Prostate gland (tissue), 2 donors: ENCODE measurements around the gene KCNJ5. TPM values are rescaled to one million over a fixed set of nuclear protein-coding genes. Genes with fewer than 3 reads are reported as not detected.

Experiments
- DNase-seq: peaks from one replicate; pipeline ENCODE4 v3.0.0-alpha.2; 2019; ENCODE audit warnings: low spot score
- H3K27ac ChIP-seq, 2 donors: fragments of 200-600 bp; sonication (generic); 2 replicates each; pipeline ENCODE4 v1.5.1; 2017 to 2019
- H3K27me3 ChIP-seq: fragments of 200-600 bp; sonication (generic); replicated peaks from 2 replicates; pipeline ENCODE4 v1.5.1; 2019; ENCODE audit not compliant: insufficient read depth
- H3K36me3 ChIP-seq, 2 donors: fragments of 200-600 bp; sonication (generic); 1 replicate in 1 of 2; 2 replicates in 1 of 2; pipeline versions ENCODE4 v1.5.1 to v1.8.1; 2017 to 2019
- H3K4me1 ChIP-seq: fragments of 200-600 bp; sonication (generic); replicated peaks from 2 replicates; pipeline ENCODE4 v1.5.1; 2019
- H3K4me3 ChIP-seq, 2 donors: fragments of 200-600 bp; sonication (generic); 2 replicates each; pipeline ENCODE4 v1.5.1; 2017 to 2019
- H3K9me3 ChIP-seq: fragments of 200-600 bp; sonication (generic); 2 replicates; pipeline ENCODE4 v1.5.1; 2017
- CTCF ChIP-seq, 4 experiments: fragments of 200-600 bp in 2 of 4; fragments of 450-650 bp in 2 of 4; sonication (generic) in 2 of 4; IDR thresholded peaks; 1 replicate in 3 of 4; 2 replicates in 1 of 4; pipeline ENCODE4 v1.5.1; 2016 to 2019; ENCODE audit warnings: antibody characterized with exemption in 4 of 4, mild to moderate bottlenecking in 2 of 4, moderate library complexity in 2 of 4
- POLR2A ChIP-seq: fragments of 450-650 bp; IDR thresholded peaks from one replicate; pipeline ENCODE4 v1.6.1; 2016; ENCODE audit warnings: antibody characterized with exemption, mild to moderate bottlenecking
- POLR2AphosphoS5 ChIP-seq: sonication (generic); formaldehyde crosslinking; IDR thresholded peaks from one replicate; pipeline ENCODE4 v1.6.1; 2017; ENCODE audit warnings: antibody characterized with exemption
- WGBS: methylation state at CpG from one replicate; pipeline ENCODE4 v1.1.5; 2018; 5-methylcytosine and 5-hydroxymethylcytosine counted together
- intact Hi-C: fragments of 100-400 bp; cut with DNase I; formaldehyde crosslinking; loops from one replicate; pipeline ENCODE4 v1.14.2; 2022
- total RNA-seq, 2 donors: library from RNA; depleted of rRNA; stranded (reverse); fragments of >200 nt; gene quantifications; one replicate each; pipeline ENCODE4 v1.1.0, GENCODE V29; 2016

The KCNJ5 gene
- total RNA-seq, 2 donors from 2014 or later = 3.9 to 4.7 TPM

DNA sequence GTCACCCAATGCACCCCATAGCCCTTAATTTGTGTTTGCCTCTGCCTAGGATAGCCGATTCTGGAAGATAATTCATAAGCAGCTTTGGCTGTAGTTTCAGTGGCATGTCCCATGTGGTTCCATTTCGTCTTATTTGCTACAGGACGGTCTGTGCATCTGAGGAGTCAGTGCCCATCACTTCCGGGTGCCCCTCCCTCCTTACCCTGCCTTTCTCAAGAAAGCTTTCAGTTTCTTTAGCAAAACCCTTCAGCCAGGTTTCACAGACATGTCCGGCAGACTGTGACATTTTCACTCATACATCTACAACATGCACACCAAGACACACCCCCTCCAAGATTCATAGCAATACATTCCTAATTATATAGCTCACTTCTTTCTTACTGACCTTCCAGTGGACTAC, 37.2 kb downstream of the KCNJ5 start:
- intact Hi-C loops = no loop called here
- Histone ChIP-seq H3K4me1 (no peaks in the 10 kb centered on the region), H3K36me3 (no peaks in the 10 kb centered on the region), H3K27me3 (no peaks in the 10 kb centered on the region), H3K9me3 (no peaks in the 10 kb centered on the region), H3K4me3 (no peak overlapping the region), H3K27ac (no peak overlapping the region)
- WGBS = 64% methylated on average over 5 of the region's 5 CpGs
- no peak for DNase-seq
- TF ChIP-seq POLR2AphosphoS5 (no peak), CTCF (IDR thresholded peaks at IDR 0.05) (no peak), POLR2A (no peak)

- H3K9me3 ChIP-seq = no peaks in the 10 kb centered on the region
- H3K4me1 ChIP-seq = no peaks in the 10 kb centered on the region
- H3K27me3 ChIP-seq = no peaks in the 10 kb centered on the region
- H3K36me3 ChIP-seq = no peaks in the 10 kb centered on the region
- DNase-seq = no peak
- intact Hi-C loops = no loop called here
- no peak overlapping the region for H3K4me3 ChIP-seq
- 75% methylated on average over 5 of the region's 5 CpGs for WGBS
- TF ChIP-seq POLR2AphosphoS5 = no peak
- TF ChIP-seq CTCF (IDR thresholded peaks at IDR 0.05) = no peak
- no peak for TF ChIP-seq POLR2A
- no peak overlapping the region for H3K27ac ChIP-seq
Observed at GRCh38 chr11:128929468-128929867, 38.3 kb downstream of the KCNJ5 start.

GRCh38 chr11:128929991-128930390, 38.8 kb downstream of the KCNJ5 start:
- Histone ChIP-seq H3K4me3 (no peak overlapping the region), H3K27me3 (no peaks in the 10 kb centered on the region), H3K27ac (no peak overlapping the region), H3K9me3 (no peaks in the 10 kb centered on the region), H3K36me3 (no peaks in the 10 kb centered on the region), H3K4me1 (no peaks in the 10 kb centered on the region)
- DNase-seq = no peak
- TF ChIP-seq POLR2AphosphoS5 = no peak
- no peak for TF ChIP-seq CTCF (IDR thresholded peaks at IDR 0.05)
- TF ChIP-seq POLR2A = no peak
- intact Hi-C loops = no loop called here
- 70% methylated on average over 12 of the region's 12 CpGs for WGBS

- no peak for TF ChIP-seq POLR2A
- TF ChIP-seq CTCF (IDR thresholded peaks at IDR 0.05) = no peak
- no peak for TF ChIP-seq POLR2AphosphoS5
- no peak overlapping the region for H3K4me3 ChIP-seq
- 79% methylated on average over 3 of the region's 3 CpGs for WGBS
- H3K4me1 ChIP-seq = no peaks in the 10 kb centered on the region
- H3K27me3 ChIP-seq = no peaks in the 10 kb centered on the region
- no peaks in the 10 kb centered on the region for H3K36me3 ChIP-seq
- no peaks in the 10 kb centered on the region for H3K9me3 ChIP-seq
- DNase-seq = no peak
- no peak overlapping the region for H3K27ac ChIP-seq
- intact Hi-C loops = no loop called here
Observed at GRCh38 chr11:128931066-128931465, 39.9 kb downstream of the KCNJ5 start.

GRCh38 chr11:128931668-128932067, 40.5 kb downstream of the KCNJ5 start:
- H3K27me3 ChIP-seq = no peaks in the 10 kb centered on the region
- H3K4me3 ChIP-seq = no peak overlapping the region
- H3K27ac ChIP-seq = no peak overlapping the region
- TF ChIP-seq CTCF (IDR thresholded peaks at IDR 0.05) = no peak
- TF ChIP-seq POLR2A = no peak
- TF ChIP-seq POLR2AphosphoS5 = no peak
- H3K4me1 ChIP-seq = no peaks in the 10 kb centered on the region
- intact Hi-C loops = no loop called here
- H3K9me3 ChIP-seq = no peaks in the 10 kb centered on the region
- H3K36me3 ChIP-seq = no peaks in the 10 kb centered on the region
- WGBS = 64% methylated on average over 6 of the region's 6 CpGs
- no peak for DNase-seq
